ENCODE data around the gene RIT2. TPM values are rescaled to one million over a fixed set of nuclear protein-coding genes. Genes with fewer than 3 reads are reported as not detected.

RIT2 gene
- total and polyA plus RNA-seq, 8 donors = 0.12 TPM; not detected in 7

- Histone ChIP-seq H3K4me1 (no peaks in the 10 kb centered on the region), H3K9me3 (no peaks in the 10 kb centered on the region), H3K36me3 (no peaks in the 10 kb centered on the region), H3K4me3 (no peak overlapping the region), H3K27ac (no peak overlapping the region), H3K27me3 (no peaks in the 10 kb centered on the region)
- FAIRE-seq (no peak), DNase-seq (no peak), ATAC-seq (no peak)
- intact Hi-C loops (cut with DNase I) = no loop called here
- no peak for TF ChIP-seq CTCF (IDR thresholded peaks at IDR 0.05)
- WGBS, 2 donors = 55 to 69% methylated on average over 4 of the region's 4 CpGs
Measured at GRCh38 chr18:43061318-43061717, 54.2 kb downstream of the RIT2 start.

- Histone ChIP-seq H3K4me1 (no peaks in the 10 kb centered on the region), H3K36me3 (no peaks in the 10 kb centered on the region), H3K4me3 (no peak overlapping the region), H3K9me3 (no peaks in the 10 kb centered on the region), H3K27ac (no peak overlapping the region), H3K27me3 (no peaks in the 10 kb centered on the region)
- no peak for ATAC-seq
- TF ChIP-seq CTCF (IDR thresholded peaks at IDR 0.05) = no peak
- intact Hi-C loops (cut with DNase I) = no loop called here
- no peak for DNase-seq
- WGBS, 2 donors = 21 to 24% methylated on average over 1 of the region's 1 CpG
- FAIRE-seq = no peak
Measured at GRCh38 chr18:43060020-43060419, 55.5 kb downstream of the RIT2 start.

GRCh38 chr18:43054815-43055519 is 60.5 kb downstream of the RIT2 start:
- DNase-seq = no peak
- Histone ChIP-seq H3K27ac (no peak overlapping the region), H3K9me3 (no peaks in the 10 kb centered on the region), H3K36me3 (no peaks in the 10 kb centered on the region), H3K27me3 (no peaks in the 10 kb centered on the region), H3K4me3 (no peak overlapping the region), H3K4me1 (no peaks in the 10 kb centered on the region)
- TF ChIP-seq CTCF (IDR thresholded peaks at IDR 0.05) = no peak
- intact Hi-C loops (cut with DNase I) = loop anchor here in 1 of 3 donors (10.0 kb wide), 1 partner anchor 70 kb away; no protein-coding TSS in a partner anchor
- ATAC-seq = no peak
- FAIRE-seq = no peak
- WGBS, 2 donors = 59 to 71% methylated on average over 7 of the region's 7 CpGs

- DNase-seq (no peak), ATAC-seq (peak in 1 of 4 donors; percentile 35)
- intact Hi-C loops (cut with DNase I) = no loop called here
Measured at GRCh38 chr18:43049021-43049420, 66.5 kb downstream of the RIT2 start.

More at GRCh38 chr18:43049021-43049420, 66.5 kb downstream of the RIT2 start:
- Histone ChIP-seq H3K36me3 (no peaks in the 10 kb centered on the region), H3K27me3 (no peaks in the 10 kb centered on the region), H3K4me1 (no peaks in the 10 kb centered on the region), H3K27ac (no peak overlapping the region), H3K9me3 (no peaks in the 10 kb centered on the region), H3K4me3 (no peak overlapping the region)
- no peak for FAIRE-seq
- WGBS, 2 donors = 43 to 55% methylated on average over 3 of the region's 3 CpGs
- no peak for TF ChIP-seq CTCF (IDR thresholded peaks at IDR 0.05)
